Activated T-cell treated with anti-CD3 and anti-CD28 coated beads, Interleukin-2, amount 50 U/mL, for 48 hours (primary cell): Measurements from ENCODE around the gene SRSF1.

Experiments
- DNase-seq, 2 experiments: peaks; one replicate each; pipeline ENCODE4 v3.0.0-alpha.2; 2020

The SRSF1 gene

DNA sequence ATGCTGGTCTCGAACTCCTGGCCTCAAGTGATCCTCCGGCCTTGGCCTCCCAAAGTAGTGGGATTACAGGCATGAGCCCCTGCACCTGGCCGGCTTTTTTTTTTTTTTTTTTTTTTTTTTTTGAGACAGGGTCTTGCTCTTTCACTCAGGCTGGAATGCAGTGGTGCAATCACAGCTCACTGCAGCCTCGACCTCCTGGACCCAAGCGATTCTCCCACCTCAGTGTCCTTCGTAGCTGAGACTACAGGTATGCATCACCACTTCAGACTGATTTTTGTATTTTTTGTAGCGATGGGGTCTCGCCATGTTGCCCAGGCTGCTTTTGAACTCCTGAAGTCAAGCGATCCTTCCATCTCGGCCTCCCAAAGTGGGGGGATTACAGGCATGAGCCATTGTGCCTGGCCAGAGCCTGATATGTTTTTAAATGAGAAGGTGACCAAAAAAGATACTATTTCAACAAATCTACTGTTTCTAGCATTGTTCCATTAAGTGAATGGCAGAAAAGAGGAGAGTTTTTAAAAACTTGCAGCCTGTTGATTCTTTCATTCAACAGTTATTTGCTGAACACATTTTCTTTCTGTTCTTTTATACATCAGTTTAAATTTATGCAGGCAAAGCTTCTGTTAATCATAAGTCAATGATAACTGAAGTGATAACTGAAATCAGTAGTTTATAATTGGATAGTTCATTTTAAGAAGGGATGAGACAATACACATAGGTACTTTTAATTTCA lies 3.2 kb upstream of the SRSF1 start:
- DNase-seq = no peak

DNA sequence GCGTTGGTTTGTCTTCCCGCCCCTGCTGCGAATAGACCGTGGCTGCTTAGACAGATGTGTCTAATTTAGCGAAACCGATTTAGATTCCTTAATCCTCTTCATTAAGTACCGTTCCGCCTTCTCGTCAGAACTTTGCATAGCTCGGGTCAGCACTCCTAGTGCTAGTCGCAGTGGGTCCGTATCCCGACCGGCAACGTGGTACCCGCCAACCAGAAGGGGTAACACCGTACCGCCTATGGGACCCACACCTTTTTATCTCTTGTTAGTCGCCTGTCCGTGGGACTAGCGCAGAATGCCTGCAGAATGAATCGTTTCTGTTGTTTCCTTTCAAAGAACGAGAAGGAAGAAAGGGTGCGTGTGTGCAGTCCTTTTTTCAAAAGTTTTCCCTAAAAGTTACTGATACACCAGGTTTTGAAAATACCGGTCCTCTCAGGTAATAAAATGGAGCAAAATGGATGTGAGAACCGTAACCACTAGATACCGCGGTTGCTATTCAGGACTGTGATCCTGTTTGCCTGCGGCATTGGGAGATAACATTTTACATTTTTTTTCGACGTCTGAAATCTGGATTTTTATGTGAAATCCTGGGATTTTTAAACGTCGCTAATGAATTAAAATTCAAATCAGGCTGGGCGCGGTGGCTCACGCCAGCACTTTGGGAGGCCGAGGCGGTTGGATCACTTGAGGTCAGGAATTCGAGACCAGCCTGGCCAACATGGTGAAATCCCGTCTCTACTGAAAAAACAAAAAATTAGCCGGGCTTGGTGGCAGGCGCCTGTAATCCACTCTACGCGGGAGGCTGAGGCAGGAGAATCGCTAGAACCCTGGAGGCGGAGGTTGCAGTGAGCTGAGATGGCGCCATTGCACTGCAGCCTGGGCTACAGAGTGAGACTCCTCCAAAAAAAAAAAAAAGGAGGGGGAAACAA lies 998 bp upstream of the SRSF1 start:
- DNase-seq = peak; percentile 30 to 39

DNA sequence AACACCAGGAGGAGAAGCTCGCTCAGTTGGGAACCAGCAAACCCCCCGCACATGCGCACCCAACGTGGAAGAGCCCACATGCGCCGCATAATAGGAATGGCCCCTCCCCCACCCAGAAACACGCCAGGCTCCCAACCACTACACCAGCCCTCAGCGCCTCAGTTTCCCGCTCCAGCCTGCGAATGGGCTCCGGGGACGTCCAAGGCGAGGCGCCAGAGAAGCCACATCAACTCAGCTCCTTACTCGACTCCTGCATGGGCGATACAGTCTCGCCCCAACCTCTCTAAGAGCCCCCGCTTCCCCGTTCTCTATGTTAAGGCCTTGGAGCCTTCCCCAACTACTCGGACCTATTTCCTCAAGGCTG lies 504 bp downstream of the SRSF1 start:
- DNase-seq = peak; percentile 81 to 82

DNA sequence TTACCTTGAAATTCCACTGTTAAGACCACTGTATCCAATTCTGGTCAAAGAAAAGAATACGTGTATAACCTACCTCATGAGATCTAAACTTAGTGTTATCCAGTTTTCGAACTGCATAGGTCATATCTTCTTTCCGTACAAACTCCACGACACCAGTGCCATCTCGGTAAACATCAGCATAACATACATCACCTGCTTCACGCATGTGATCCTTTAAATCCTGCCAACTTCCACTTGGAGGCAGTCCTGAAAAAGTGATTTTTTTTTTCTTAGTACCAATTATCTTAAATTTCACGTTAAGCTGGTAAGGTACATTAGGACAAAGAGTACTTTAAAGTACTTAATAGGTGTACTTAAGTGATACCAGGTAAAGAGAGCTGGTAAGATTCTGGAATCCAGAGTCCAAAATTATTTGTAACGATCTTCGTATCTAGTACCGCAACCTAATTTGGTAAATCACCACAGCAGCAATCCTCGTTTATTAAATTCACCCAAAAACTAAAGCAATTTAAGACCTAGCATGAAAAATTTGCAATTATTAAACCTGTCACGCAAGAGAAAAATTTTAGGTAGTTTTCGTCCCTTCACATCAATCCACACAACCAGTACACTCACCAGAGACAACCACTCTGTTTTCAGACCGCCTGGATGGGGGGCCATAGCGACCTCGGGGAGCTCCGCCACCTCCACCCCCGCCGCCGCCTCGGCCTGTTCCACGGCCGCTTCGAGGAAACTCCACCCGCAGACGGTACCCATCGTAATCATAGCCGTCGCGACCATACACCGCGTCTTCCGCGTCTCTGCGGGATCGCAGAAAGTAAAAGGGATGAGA lies 1.1 kb downstream of the SRSF1 start:
- no peak for DNase-seq

GRCh38 chr17:58005031-58005727 lies 1.9 kb downstream of the SRSF1 start:
- DNase-seq = no peak

GRCh38 chr17:58004060-58004459 lies 3.0 kb downstream of the SRSF1 start:
- no peak for DNase-seq

- no peak for DNase-seq
These were observed 4.1 kb downstream of the SRSF1 start for GRCh38 chr17:58002973-58003372.

DNA sequence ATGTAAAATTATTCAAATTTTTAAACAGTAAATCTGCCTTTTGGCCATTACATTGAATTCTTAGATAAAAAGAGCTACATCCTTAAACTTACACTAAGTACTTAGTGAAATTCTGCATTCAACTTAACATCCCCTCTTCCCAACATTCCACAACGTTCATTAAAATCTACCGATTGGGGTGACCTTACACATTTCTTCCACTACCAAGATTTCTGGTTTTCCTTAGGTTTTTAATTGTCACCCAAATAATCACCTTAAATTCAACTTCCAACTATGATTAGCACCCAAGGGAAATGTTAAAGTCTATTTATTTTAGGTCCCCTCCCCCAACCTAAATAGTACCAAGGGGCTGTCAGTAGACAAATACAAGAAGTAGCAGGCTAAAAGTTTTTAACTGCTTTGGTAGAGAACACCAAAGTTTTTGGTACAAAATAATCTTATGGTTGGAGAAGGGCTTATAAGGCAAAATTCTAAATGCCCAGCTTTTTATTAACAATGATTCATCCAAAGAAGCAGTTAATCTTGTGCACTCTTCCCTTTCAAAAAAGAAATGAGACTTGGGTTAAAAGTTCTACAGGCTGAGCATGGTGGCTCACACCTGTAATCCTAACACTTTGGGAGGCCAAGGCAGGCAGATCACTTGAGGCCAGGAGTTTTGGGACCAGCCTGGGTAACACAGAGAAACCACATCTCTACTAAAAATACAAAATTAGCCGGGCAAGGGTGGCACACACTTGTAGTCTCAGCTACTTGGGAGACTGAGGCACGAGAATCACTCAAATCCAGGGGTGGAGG lies 4.7 kb downstream of the SRSF1 start:
- no peak for DNase-seq

- DNase-seq = no peak
These were observed 5.5 kb downstream of the SRSF1 start for GRCh38 chr17:58001461-58002124.

DNA sequence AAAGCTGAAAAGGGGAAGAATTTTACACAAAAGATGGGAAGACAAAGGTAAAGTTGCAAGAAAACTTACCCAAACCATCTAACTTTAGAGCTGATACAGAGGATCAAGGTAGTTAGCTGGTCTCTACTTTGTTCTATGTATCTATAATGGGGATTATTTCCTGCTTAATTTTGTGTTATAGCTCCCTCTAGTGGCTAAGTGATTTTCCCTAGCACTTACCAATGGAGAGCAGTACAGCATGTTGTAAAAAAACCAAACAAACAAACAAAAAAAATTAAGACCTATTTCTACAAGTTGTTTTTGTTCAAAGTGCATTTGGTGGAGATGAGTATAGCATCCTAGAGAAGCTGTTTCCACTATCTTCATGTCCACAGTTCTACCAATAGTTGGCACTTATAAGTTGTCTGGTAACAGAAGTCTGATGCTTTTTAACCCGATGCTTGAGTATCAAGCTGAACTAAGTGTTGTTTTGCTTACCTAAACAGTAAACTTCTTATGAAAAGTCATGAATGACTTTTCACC lies 7.5 kb downstream of the SRSF1 start:
- DNase-seq = no peak

GRCh38 chr17:57999010-57999495 lies 8.0 kb downstream of the SRSF1 start:
- DNase-seq = no peak

DNA sequence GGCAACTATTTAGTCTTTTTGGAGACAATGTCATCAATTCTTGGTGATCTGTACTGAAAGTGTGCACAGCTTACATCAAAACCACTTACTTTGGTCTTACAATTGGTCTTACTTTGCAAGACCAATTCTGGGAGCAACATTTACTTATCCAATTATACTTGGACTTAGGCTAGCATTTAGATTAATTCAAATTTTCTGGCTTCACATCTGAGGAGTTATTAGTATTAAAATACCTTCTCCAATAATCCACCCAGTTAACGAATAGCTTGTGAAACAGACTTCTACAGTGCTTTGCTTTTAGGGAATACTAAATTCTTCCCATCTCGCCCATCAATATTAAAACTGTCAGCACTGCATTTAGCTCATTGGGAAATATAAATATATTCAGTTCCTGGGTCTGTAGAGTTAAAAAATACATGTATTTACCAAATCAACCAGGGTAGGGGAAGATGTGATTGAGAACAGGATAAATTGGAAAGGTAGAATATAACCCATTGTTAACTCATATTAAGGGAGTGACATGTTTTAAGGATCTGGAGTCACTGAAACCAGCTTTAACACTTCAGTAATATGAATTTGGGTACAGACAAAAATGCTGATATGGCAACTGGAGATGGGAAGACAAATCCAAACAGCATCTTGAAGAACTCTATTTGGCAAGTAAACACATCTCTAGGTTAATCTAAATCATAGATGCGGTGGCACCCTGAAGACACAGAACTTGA lies 9.8 kb downstream of the SRSF1 start:
- no peak for DNase-seq

GRCh38 chr17:57995076-57995956 lies 11.7 kb downstream of the SRSF1 start:
- DNase-seq = peak; percentile 69 to 75

DNA sequence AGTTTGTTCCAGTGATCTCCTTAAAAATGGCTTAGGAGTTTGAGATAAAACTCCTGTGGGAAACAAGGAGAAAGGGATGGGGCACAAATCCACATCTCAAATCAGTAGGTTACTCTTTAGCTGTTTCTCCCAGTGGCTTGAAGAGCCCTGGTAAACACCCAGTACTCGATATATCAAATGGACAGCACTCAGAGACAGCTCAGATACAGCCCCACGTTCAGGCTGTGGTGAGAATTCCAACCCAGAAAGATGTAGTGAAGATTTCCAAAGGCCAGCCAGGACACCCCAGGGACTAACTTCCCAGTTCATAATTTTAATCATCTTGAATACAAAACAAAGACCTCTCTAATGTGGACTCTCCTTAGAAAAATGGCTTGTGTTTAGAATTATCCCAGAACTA lies 12.6 kb downstream of the SRSF1 start:
- DNase-seq = no peak

DNA sequence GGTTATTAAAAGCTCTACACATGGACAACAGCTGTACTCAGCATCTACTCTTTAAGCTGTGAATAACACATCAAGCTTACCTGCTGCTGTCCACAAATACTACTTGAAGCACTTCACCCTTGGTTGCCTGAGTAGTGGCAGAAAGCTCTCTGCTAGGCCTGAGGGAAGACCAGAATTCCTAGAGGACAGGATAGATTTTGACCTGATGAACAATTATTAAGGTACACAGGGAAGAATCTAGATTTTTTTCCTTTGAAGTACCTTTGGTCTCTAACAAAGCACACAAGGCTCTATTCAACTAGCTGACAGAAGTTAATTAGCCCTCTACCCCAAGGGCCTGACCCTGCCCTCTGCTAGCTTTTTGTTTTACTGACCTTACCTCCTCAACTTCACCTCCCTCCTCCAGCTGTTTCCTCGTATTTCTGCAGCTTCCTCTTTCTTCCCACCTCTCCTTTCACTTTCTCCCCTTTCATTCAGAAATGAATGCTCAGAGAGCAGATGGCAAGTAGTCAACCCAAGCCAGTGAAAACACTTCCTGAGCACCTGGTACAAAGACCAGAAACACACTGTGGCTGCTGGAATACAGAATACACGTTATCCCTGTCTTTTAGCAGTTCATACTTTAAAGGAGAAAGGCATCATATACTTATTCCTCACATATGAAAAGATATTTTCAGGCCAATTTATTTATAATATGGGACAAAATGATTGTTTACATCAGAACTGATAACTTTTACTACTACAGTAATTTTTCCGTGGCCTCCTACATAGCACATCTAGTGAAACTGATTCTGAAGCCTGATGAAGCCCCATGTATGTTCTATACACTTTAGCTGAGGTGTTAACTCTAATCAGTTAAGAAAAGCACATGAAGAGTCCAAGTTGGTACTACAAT lies 13.3 kb downstream of the SRSF1 start:
- peak in 1 of 2 experiments; percentile 24 for DNase-seq

- no peak for DNase-seq
These were observed 15.5 kb downstream of the SRSF1 start for GRCh38 chr17:57991537-57991936.

- DNase-seq = no peak
These were observed 17.0 kb downstream of the SRSF1 start for GRCh38 chr17:57990037-57990436.
